A549 (cell line): ENCODE data around the gene SHQ1. TPM values are rescaled to one million over a fixed set of nuclear protein-coding genes. Genes with fewer than 3 reads are reported as not detected.
A peak's percentile ranks its signal among the peaks of the same experiment; 100 is the strongest.

Experiments used
- ATAC-seq, 2 experiments: fragments of 200-7000 bp in 1 of 2; fragments of >200 bp in 1 of 2; cut with Nextera tagmentation in 1 of 2; cut with Tn5 transposase in 1 of 2; 3 replicates each; pipeline versions ENCODE4 v1.8.0 to v1.9.1; 2018 to 2020; ENCODE audit warnings: mild to moderate bottlenecking in 1 of 2, moderate library complexity in 1 of 2
- CTCF ChIA-PET: fragments of 300-600 bp; sonication (Branson Sonifier 250); formaldehyde crosslinking; extraction: SDS; loops from one replicate; lab custom pipeline; 2021; ENCODE audit warnings: antibody characterized with exemption, inconsistent platforms; lab: Yijun Ruan, JAX
- POLR2A ChIA-PET: fragments of 350-600 bp; formaldehyde crosslinking; extraction: SDS; loops from one replicate; lab custom pipeline; 2021; ENCODE audit warnings: antibody characterized with exemption, inconsistent platforms; lab: Yijun Ruan, JAX
- DNase-seq, 2 experiments: peaks; one replicate each; pipeline versions ENCODE4 v3.0.0 to v3.0.0-alpha.2; 2011 to 2016; ENCODE audit warnings: low read depth in 1 of 2, low spot score in 1 of 2
- FAIRE-seq: peaks from 2 replicates; lab custom pipeline; 2011; peaks lifted over from hg19 to GRCh38; lab: Jason Lieb, UNC
- H3K27ac ChIP-seq, 2 experiments: fragments of >200 bp; sonication (Bioruptor Twin); formaldehyde crosslinking; 3 replicates each; pipeline ENCODE4 v1.5.1; 2016 to 2017
- H3K4me1 ChIP-seq: fragments of >200 bp; sonication (Bioruptor Twin); formaldehyde crosslinking; 3 replicates; pipeline ENCODE4 v1.6.1; 2016
- H3K4me2 ChIP-seq: fragments of >200 bp; sonication (Bioruptor Twin); formaldehyde crosslinking; 3 replicates; pipeline ENCODE4 v1.6.1; 2016
- H3K4me3 ChIP-seq: fragments of >200 bp; sonication (Bioruptor Twin); formaldehyde crosslinking; 3 replicates; pipeline ENCODE4 v1.5.1; 2016
- H3K9me3 ChIP-seq: fragments of >200 bp; sonication (Bioruptor Twin); formaldehyde crosslinking; 3 replicates; pipeline ENCODE4 v1.6.1; 2016
- BCL3 ChIP-seq: fragments of >200 bp; sonication (Bioruptor Twin); formaldehyde crosslinking; IDR thresholded peaks from 3 replicates; pipeline ENCODE4 v1.6.1; 2016
- BHLHE40 ChIP-seq: IDR thresholded peaks from 2 replicates; pipeline ENCODE4 v1.6.1; 2012; ENCODE audit warnings: low read depth, low read length, inconsistent platforms
- CBX2 ChIP-seq: fragments of 200-600 bp; sonication (generic); IDR thresholded peaks from 2 replicates; pipeline ENCODE4 v1.6.1; 2016; ENCODE audit warnings: low read depth, mild to moderate bottlenecking, borderline replicate concordance
- CBX8 ChIP-seq: fragments of 200-600 bp; sonication (generic); IDR thresholded peaks from 2 replicates; pipeline ENCODE4 v1.6.1; 2016
- CEBPB ChIP-seq, 2 experiments: fragments of >200 bp in 1 of 2; sonication (Bioruptor Twin) in 1 of 2; formaldehyde crosslinking in 1 of 2; IDR thresholded peaks; 2 replicates each; pipeline ENCODE4 v1.6.1; 2012 to 2016
- EHF ChIP-seq: fragments of 250-450 bp; sonication (Bioruptor Pico); IDR thresholded peaks from 2 replicates; pipeline ENCODE4 v1.5.0; 2020; ENCODE audit warnings: mild to moderate bottlenecking
- EHMT2 ChIP-seq: fragments of 200-600 bp; sonication (generic); IDR thresholded peaks from 2 replicates; pipeline ENCODE4 v1.6.1; 2016; ENCODE audit warnings: antibody characterized with exemption, low read depth, mild to moderate bottlenecking, moderate library complexity
- FOSL2 ChIP-seq, 2 experiments: fragments of 450-650 bp in 1 of 2; fragments of >200 bp in 1 of 2; sonication (Bioruptor Twin) in 1 of 2; formaldehyde crosslinking; IDR thresholded peaks; 2 replicates each; pipeline versions ENCODE4 v1.5.0 to v1.6.1; 2016 to 2020; ENCODE audit warnings: mild to moderate bottlenecking in 1 of 2, moderate library complexity in 1 of 2
- FOXS1 ChIP-seq: fragments of 250-450 bp; sonication (Bioruptor Pico); IDR thresholded peaks from 2 replicates; pipeline ENCODE4 v1.5.0; 2020; ENCODE audit warnings: mild to moderate bottlenecking, moderate library complexity
- JUN ChIP-seq, 2 experiments: fragments of >200 bp; sonication (Bioruptor Twin); formaldehyde crosslinking; IDR thresholded peaks; 2 replicates in 1 of 2; 3 replicates in 1 of 2; pipeline ENCODE4 v1.6.1; 2016 to 2017
- MAFK ChIP-seq: fragments of 450-650 bp; IDR thresholded peaks from 2 replicates; pipeline ENCODE4 v1.6.1; 2014; ENCODE audit not compliant: partially characterized antibody
- MAX ChIP-seq: IDR thresholded peaks from 2 replicates; pipeline ENCODE4 v1.6.1; 2012
- NPAS2 ChIP-seq: fragments of 250-450 bp; sonication (Bioruptor Pico); IDR thresholded peaks from 2 replicates; pipeline ENCODE4 v1.8.0; 2022; ENCODE audit warnings: mild to moderate bottlenecking, moderate library complexity, borderline replicate concordance
- POLR2A ChIP-seq: IDR thresholded peaks from 2 replicates; pipeline ENCODE4 v1.6.1; 2012; ENCODE audit warnings: mild to moderate bottlenecking, low read length
- POLR2AphosphoS2 ChIP-seq: conservative IDR thresholded peaks from 2 replicates; pipeline ENCODE4 v1.6.1; 2012; ENCODE audit warnings: low read length, improper control_type of control experiment, inconsistent platforms
- RCOR1 ChIP-seq: fragments of 150-350 bp; IDR thresholded peaks from 2 replicates; pipeline ENCODE4 v1.6.1; 2014; ENCODE audit warnings: antibody characterized with exemption, low read length, low read depth
- REST ChIP-seq: fragments of 200-600 bp; sonication (generic); IDR thresholded peaks from 2 replicates; pipeline ENCODE4 v1.6.1; 2016; ENCODE audit warnings: antibody characterized with exemption, mild to moderate bottlenecking, moderate library complexity
- RNF2 ChIP-seq: fragments of 200-600 bp; sonication (generic); IDR thresholded peaks from 2 replicates; pipeline ENCODE4 v1.6.1; 2016; ENCODE audit warnings: low read depth, mild to moderate bottlenecking, antibody characterized with exemption, moderate library complexity, borderline replicate concordance
- SMC3 ChIP-seq: fragments of >200 bp; sonication (Bioruptor Twin); formaldehyde crosslinking; IDR thresholded peaks from 3 replicates; pipeline ENCODE4 v1.6.1; 2018; ENCODE audit warnings: inconsistent platforms
- TFCP2L1 ChIP-seq: fragments of 250-450 bp; sonication (Bioruptor Pico); IDR thresholded peaks from 2 replicates; pipeline ENCODE4 v1.5.0; 2021; ENCODE audit warnings: mild to moderate bottlenecking
- TP53 ChIP-seq: fragments of 250-450 bp; sonication (Bioruptor Pico); IDR thresholded peaks from 2 replicates; pipeline ENCODE4 v1.5.0; 2021; ENCODE audit warnings: mild to moderate bottlenecking, moderate library complexity
- USF2 ChIP-seq: fragments of 450-650 bp; IDR thresholded peaks from 2 replicates; pipeline ENCODE4 v1.6.1; 2014; ENCODE audit warnings: antibody characterized with exemption
- ZC3H11A ChIP-seq: fragments of 450-650 bp; IDR thresholded peaks from 2 replicates; pipeline ENCODE4 v1.6.1; 2014; ENCODE audit warnings: antibody characterized with exemption, mild to moderate bottlenecking
- WGBS: methylation state at CpG from one replicate; pipeline ENCODE4 v1.1.6; 2017; ENCODE audit errors: missing lambda C conversion rate; 5-methylcytosine and 5-hydroxymethylcytosine counted together
- polyA plus RNA-seq, 4 experiments: library from polyadenylated mRNA; depleted of rRNA in 3 of 4; stranded (reverse); fragments of >200 nt; fragmentation: RNase III in 1 of 4; extraction: RNeasy Plus Mini Kit Qiagen cat#74134 plus additional on column Dnase treatment in 1 of 4; gene quantifications; 2 replicates in 3 of 4; 3 replicates in 1 of 4; pipeline ENCODE4 v1.2.3, GENCODE V29; 2011 to 2017

Gene SHQ1
- polyA plus RNA-seq, 2 of the 4 experiments (the other 2 are of a cell fraction), result 18.0 to 22.2 TPM

GRCh38 chr3:72892081-72892775 lies 44.0 kb upstream of the SHQ1 start:
- TF ChIP-seq NPAS2 (CRISPR knock-in tag), result no peak
- TF ChIP-seq CEBPB (IDR thresholded peaks at IDR 0.05), result peak; percentile 60 to 68
- peak; percentile 16; the same call in 1 of the 2 replicates for TF ChIP-seq FOSL2 (IDR thresholded peaks at IDR 0.05)
- no peak for TF ChIP-seq FOSL2 (CRISPR knock-in tag; IDR thresholded peaks at IDR 0.05)
- TF ChIP-seq MAFK, result peak; percentile 4
- TF ChIP-seq POLR2A, result no peak
- DNase-seq (no peak), ATAC-seq (no peak), FAIRE-seq (no peak)
- H3K9me3 ChIP-seq, result no peaks in the 10 kb centered on the region
- no peak overlapping the region for H3K4me3 ChIP-seq
- peak overlapping the region; percentile 13; the same call in 1 of the 3 replicates for H3K4me2 ChIP-seq
- peak overlapping the region in 1 of 2 experiments; percentile 53; a peak in 2 of 6 replicates for H3K27ac ChIP-seq
- CTCF ChIA-PET, result interaction anchor here (0.8 to 1.9 kb wide), 6 partner anchors 13 to 293 kb away, joined by 3 to 9 read pairs (median 4); no protein-coding TSS in a partner anchor
- POLR2A ChIA-PET, result no interaction called here
- peaks cover 22% of the 10 kb centered on the region for H3K4me1 ChIP-seq
- WGBS, result 65% methylated on average over 4 of the region's 4 CpGs

GRCh38 chr3:72891053-72891855 lies 43.0 kb upstream of the SHQ1 start:
- H3K4me3 ChIP-seq, result no peak overlapping the region
- TF ChIP-seq BCL3, result no peak
- TF ChIP-seq BHLHE40, result no peak
- no peak for TF ChIP-seq MAX
- no peak for TF ChIP-seq USF2
- no peak for TF ChIP-seq FOXS1
- TF ChIP-seq EHMT2, result no peak
- TF ChIP-seq SMC3, result no peak
- TF ChIP-seq ZC3H11A, result no peak
- TF ChIP-seq POLR2AphosphoS2, result no peak
- no peak for TF ChIP-seq RCOR1
- TF ChIP-seq EHF (CRISPR knock-in tag), result no peak
- no peak for TF ChIP-seq TP53
- TF ChIP-seq JUN (IDR thresholded peaks at IDR 0.05), result no peak
- no peak for TF ChIP-seq CBX2
- no peak for TF ChIP-seq TFCP2L1 (CRISPR knock-in tag)
- no peak for TF ChIP-seq CBX8
- no peak for TF ChIP-seq REST
- no peak for TF ChIP-seq RNF2
- TF ChIP-seq, all 56 proteins: peak for 0
- no peak for DNase-seq
- Histone ChIP-seq H3K9me3 (no peaks in the 10 kb centered on the region), H3K27ac (peak overlapping the region in 1 of 2 experiments; percentile 51; a peak in 3 of 6 replicates), H3K4me1 (peaks cover 29% of the 10 kb centered on the region), H3K4me2 (peak overlapping the region; percentile 1; the same call in 1 of the 3 replicates)
- no peak for ATAC-seq
- no peak for FAIRE-seq
- 56% methylated on average over 8 of the region's 8 CpGs for WGBS
- ChIA-PET CTCF (interaction anchor here (0.8 to 1.9 kb wide), 3 partner anchors 12 to 40 kb away, joined by 4 to 9 read pairs (median 6); no protein-coding TSS in a partner anchor), POLR2A (no interaction called here)
